WTC11 (cell line): Measurements from ENCODE around the gene ZSWIM6. TPM values are rescaled to one million over a fixed set of nuclear protein-coding genes. Genes with fewer than 3 reads are reported as not detected.

Source experiments
- ATAC-seq: fragments of 200-7000 bp; cut with Tn5 transposase; 2 replicates; pipeline ENCODE4 v1.10.0; 2021; ENCODE audit warnings: mild to moderate bottlenecking, moderate library complexity
- CTCF ChIA-PET: fragments of 300-600 bp; sonication (Branson Sonifier 250); formaldehyde crosslinking; loops from one replicate; lab custom pipeline; 2021; ENCODE audit warnings: antibody characterized with exemption; lab: Charles Lee
- POLR2A ChIA-PET: fragments of 350-600 bp; sonication (Branson Sonifier 250); formaldehyde crosslinking; loops from one replicate; lab custom pipeline; 2021; ENCODE audit warnings: antibody characterized with exemption; lab: Charles Lee
- DNase-seq: peaks from one replicate; pipeline ENCODE4 v3.0.0; 2021; ENCODE audit warnings: low spot score
- H3K27ac Mint-ChIP-seq: 2 replicates; pipeline ENCODE4 v1.8.0; 2021; ENCODE audit warnings: mixed read lengths
- H3K27me3 Mint-ChIP-seq: 2 replicates; pipeline ENCODE4 v1.8.0; 2021; ENCODE audit warnings: low read depth, mild to moderate bottlenecking, moderate library complexity, mixed read lengths
- H3K36me3 Mint-ChIP-seq: 2 replicates; pipeline ENCODE4 v1.8.0; 2021; ENCODE audit warnings: mixed read lengths
- H3K4me1 Mint-ChIP-seq: 2 replicates; pipeline ENCODE4 v1.8.0; 2022; ENCODE audit warnings: mixed read lengths
- H3K4me3 Mint-ChIP-seq: 2 replicates; pipeline ENCODE4 v1.8.0; 2021; ENCODE audit warnings: mild to moderate bottlenecking, moderate library complexity, mixed read lengths
- H3K9me3 Mint-ChIP-seq: 2 replicates; pipeline ENCODE4 v1.8.0; 2021; ENCODE audit warnings: mixed read lengths
- ATF1 ChIP-seq: sonication (generic); formaldehyde crosslinking; IDR thresholded peaks from 2 replicates; pipeline ENCODE4 v1.8.1; 2023; ENCODE audit warnings: mild to moderate bottlenecking, moderate library complexity, missing genetic modification reagents
- CBFB ChIP-seq: sonication (generic); formaldehyde crosslinking; IDR thresholded peaks from 2 replicates; pipeline ENCODE4 v1.8.1; 2022; ENCODE audit warnings: mild to moderate bottlenecking, low read depth, missing genetic modification reagents
- ELF4 ChIP-seq: sonication (generic); formaldehyde crosslinking; IDR thresholded peaks from 2 replicates; pipeline ENCODE4 v1.8.1; 2022; ENCODE audit warnings: low read depth, mild to moderate bottlenecking, moderate library complexity, missing genetic modification reagents
- EMX1 ChIP-seq: fragments of 250-450 bp; sonication (Bioruptor Pico); IDR thresholded peaks from 2 replicates; pipeline ENCODE4 v1.8.0; 2021; ENCODE audit warnings: mild to moderate bottlenecking
- ESRRA ChIP-seq: sonication (generic); formaldehyde crosslinking; IDR thresholded peaks from 2 replicates; pipeline ENCODE4 v1.8.1; 2022; ENCODE audit warnings: mild to moderate bottlenecking, missing genetic modification reagents, borderline replicate concordance
- FOXP1 ChIP-seq: sonication (generic); formaldehyde crosslinking; IDR thresholded peaks from 2 replicates; pipeline ENCODE4 v1.8.0; 2022; ENCODE audit warnings: missing genetic modification reagents, mild to moderate bottlenecking, moderate library complexity, borderline replicate concordance
- GRHL2 ChIP-seq: fragments of 250-450 bp; sonication (Bioruptor Pico); IDR thresholded peaks from 2 replicates; pipeline ENCODE4 v1.8.0; 2022; ENCODE audit warnings: mild to moderate bottlenecking, moderate library complexity; ENCODE audit not compliant: insufficient replicate concordance, severe bottlenecking
- HMGA2 ChIP-seq: fragments of 250-450 bp; sonication (Bioruptor Pico); IDR thresholded peaks from 2 replicates; pipeline ENCODE4 v1.4.0; 2021; ENCODE audit warnings: mild to moderate bottlenecking, moderate library complexity
- JAZF1 ChIP-seq: fragments of 250-450 bp; sonication (Bioruptor Pico); IDR thresholded peaks from 2 replicates; pipeline ENCODE4 v1.9.0; 2021; ENCODE audit warnings: moderate library complexity, mild to moderate bottlenecking, inconsistent platforms
- NFATC4 ChIP-seq: fragments of 250-450 bp; sonication (Bioruptor Pico); IDR thresholded peaks from 2 replicates; pipeline ENCODE4 v1.9.0; 2021; ENCODE audit warnings: mild to moderate bottlenecking
- NFYB ChIP-seq: sonication (generic); formaldehyde crosslinking; conservative IDR thresholded peaks from 2 replicates; pipeline ENCODE4 v1.8.0; 2022; ENCODE audit warnings: low read depth, missing genetic modification reagents
- TCF7 ChIP-seq: sonication (generic); formaldehyde crosslinking; IDR thresholded peaks from 2 replicates; pipeline ENCODE4 v1.8.0; 2022; ENCODE audit warnings: mild to moderate bottlenecking, low read depth, missing genetic modification reagents, moderate library complexity
- ZNF138 ChIP-seq: sonication (generic); formaldehyde crosslinking; conservative IDR thresholded peaks from 2 replicates; pipeline ENCODE4 v1.8.1; 2022; ENCODE audit warnings: mild to moderate bottlenecking, moderate library complexity, missing genetic modification reagents
- total RNA-seq: library from RNA; stranded (reverse); gene quantifications from 3 replicates; pipeline ENCODE4 v1.2.3, GENCODE V29; 2021
- TF ChIP-seq, protein P1 (sequence below): fragments of 250-450 bp; sonication (Bioruptor Pico); conservative IDR thresholded peaks from 2 replicates; pipeline ENCODE4 v1.9.0; 2021; ENCODE audit warnings: mild to moderate bottlenecking
- TF ChIP-seq, protein P2 (sequence below): sonication (generic); formaldehyde crosslinking; IDR thresholded peaks from 2 replicates; pipeline ENCODE4 v1.8.0; 2023; ENCODE audit warnings: mild to moderate bottlenecking, missing genetic modification reagents
- TF ChIP-seq, protein P3 (sequence below): sonication (generic); formaldehyde crosslinking; conservative IDR thresholded peaks from 2 replicates; pipeline ENCODE4 v1.8.1; 2022; ENCODE audit warnings: mild to moderate bottlenecking, missing genetic modification reagents
- TF ChIP-seq, protein P4 (sequence below): sonication (generic); formaldehyde crosslinking; IDR thresholded peaks from 2 replicates; pipeline ENCODE4 v1.8.1; 2022; ENCODE audit warnings: mild to moderate bottlenecking, missing genetic modification reagents, moderate library complexity, borderline replicate concordance
- TF ChIP-seq, protein P5 (sequence below): sonication (generic); formaldehyde crosslinking; IDR thresholded peaks from 2 replicates; pipeline ENCODE4 v1.8.1; 2023; ENCODE audit warnings: mild to moderate bottlenecking, moderate library complexity, missing genetic modification reagents
- TF ChIP-seq, protein P6 (sequence below): fragments of 250-450 bp; sonication (Bioruptor Pico); IDR thresholded peaks from 2 replicates; pipeline ENCODE4 v1.9.0; 2021; ENCODE audit warnings: mild to moderate bottlenecking
- TF ChIP-seq, protein P7 (sequence below): sonication (generic); formaldehyde crosslinking; IDR thresholded peaks from 2 replicates; pipeline ENCODE4 v1.8.0; 2022; ENCODE audit warnings: mild to moderate bottlenecking, missing genetic modification reagents
- TF ChIP-seq, protein P8 (sequence below): sonication (generic); formaldehyde crosslinking; IDR thresholded peaks from 2 replicates; pipeline ENCODE4 v1.8.0; 2022; ENCODE audit warnings: mild to moderate bottlenecking, missing genetic modification reagents
- TF ChIP-seq, protein P9 (sequence below): sonication (generic); formaldehyde crosslinking; IDR thresholded peaks from 2 replicates; pipeline ENCODE4 v1.8.1; 2022; ENCODE audit warnings: low read depth, missing genetic modification reagents, borderline replicate concordance

The ZSWIM6 gene
- total RNA-seq, 1 experiment from 2014 or later = 12.5 TPM

DNA sequence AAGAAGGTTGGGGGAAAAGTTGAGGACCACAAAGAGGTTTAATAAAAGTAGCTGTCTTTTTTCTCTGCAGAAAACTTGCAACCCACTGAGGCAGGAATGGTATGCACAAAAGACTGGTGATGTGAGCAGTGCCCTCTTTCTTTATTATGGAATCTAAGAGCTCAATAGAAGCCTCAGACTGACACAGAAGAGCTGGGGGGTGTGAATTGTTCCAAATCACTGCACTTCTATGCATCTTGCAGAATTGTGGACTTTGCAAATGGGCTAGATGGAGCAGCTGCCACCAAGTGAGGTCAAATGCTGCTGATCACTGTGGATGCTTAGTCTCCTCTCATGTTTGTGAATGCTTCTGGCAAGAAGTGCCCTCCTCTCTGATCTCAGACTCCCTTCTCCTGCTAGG is 227.1 kb downstream of the ZSWIM6 start (continued):
- TF ChIP-seq, protein P1, sequence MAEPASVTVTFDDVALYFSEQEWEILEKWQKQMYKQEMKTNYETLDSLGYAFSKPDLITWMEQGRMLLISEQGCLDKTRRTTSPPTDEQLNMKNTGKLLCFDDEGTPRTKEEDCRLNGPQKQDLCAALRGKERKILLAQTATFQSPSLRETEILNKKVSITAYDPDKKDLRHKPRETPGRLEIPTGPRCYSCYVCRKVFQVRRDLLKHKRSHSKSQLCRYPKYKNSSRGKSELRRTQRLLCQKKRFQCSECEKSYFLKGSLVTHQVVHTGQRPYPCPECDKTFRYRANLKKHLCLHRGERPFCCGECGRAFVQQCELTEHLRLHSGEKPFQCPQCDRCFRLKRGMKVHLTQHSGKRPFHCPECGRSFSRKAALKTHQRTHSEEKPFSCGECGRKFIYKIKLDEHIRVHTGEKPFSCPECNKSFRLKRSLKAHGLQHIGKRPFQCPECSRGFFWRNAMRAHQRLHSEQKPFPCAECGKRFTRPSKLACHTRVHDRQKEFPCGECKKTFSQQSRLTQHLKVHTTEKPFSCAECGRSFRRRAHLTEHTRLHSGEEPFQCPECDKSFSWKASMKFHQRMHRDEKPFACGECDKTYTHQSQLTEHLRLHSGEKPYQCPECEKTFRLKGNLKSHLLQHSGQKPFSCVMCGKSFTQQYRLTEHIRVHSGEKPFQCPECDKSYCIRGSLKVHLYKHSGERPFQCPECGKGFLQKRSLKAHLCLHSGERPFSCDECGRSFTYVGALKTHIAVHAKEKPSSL = no peak
- TF ChIP-seq EMX1 (CRISPR knock-in tag) (no peak), ZNF138 (CRISPR knock-in tag) (no peak), GRHL2 (CRISPR knock-in tag) (no peak), JAZF1 (CRISPR knock-in tag) (no peak), ATF1 (CRISPR knock-in tag) (no peak), ESRRA (no peak)
- TF ChIP-seq, protein P2, sequence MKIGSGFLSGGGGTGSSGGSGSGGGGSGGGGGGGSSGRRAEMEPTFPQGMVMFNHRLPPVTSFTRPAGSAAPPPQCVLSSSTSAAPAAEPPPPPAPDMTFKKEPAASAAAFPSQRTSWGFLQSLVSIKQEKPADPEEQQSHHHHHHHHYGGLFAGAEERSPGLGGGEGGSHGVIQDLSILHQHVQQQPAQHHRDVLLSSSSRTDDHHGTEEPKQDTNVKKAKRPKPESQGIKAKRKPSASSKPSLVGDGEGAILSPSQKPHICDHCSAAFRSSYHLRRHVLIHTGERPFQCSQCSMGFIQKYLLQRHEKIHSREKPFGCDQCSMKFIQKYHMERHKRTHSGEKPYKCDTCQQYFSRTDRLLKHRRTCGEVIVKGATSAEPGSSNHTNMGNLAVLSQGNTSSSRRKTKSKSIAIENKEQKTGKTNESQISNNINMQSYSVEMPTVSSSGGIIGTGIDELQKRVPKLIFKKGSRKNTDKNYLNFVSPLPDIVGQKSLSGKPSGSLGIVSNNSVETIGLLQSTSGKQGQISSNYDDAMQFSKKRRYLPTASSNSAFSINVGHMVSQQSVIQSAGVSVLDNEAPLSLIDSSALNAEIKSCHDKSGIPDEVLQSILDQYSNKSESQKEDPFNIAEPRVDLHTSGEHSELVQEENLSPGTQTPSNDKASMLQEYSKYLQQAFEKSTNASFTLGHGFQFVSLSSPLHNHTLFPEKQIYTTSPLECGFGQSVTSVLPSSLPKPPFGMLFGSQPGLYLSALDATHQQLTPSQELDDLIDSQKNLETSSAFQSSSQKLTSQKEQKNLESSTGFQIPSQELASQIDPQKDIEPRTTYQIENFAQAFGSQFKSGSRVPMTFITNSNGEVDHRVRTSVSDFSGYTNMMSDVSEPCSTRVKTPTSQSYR (CRISPR knock-in tag) = no peak
- TF ChIP-seq, protein P3, sequence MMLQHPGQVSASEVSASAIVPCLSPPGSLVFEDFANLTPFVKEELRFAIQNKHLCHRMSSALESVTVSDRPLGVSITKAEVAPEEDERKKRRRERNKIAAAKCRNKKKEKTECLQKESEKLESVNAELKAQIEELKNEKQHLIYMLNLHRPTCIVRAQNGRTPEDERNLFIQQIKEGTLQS (CRISPR knock-in tag) = no peak
- TF ChIP-seq, protein P4, sequence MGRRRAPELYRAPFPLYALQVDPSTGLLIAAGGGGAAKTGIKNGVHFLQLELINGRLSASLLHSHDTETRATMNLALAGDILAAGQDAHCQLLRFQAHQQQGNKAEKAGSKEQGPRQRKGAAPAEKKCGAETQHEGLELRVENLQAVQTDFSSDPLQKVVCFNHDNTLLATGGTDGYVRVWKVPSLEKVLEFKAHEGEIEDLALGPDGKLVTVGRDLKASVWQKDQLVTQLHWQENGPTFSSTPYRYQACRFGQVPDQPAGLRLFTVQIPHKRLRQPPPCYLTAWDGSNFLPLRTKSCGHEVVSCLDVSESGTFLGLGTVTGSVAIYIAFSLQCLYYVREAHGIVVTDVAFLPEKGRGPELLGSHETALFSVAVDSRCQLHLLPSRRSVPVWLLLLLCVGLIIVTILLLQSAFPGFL (CRISPR knock-in tag) = no peak
- TF ChIP-seq, all 79 proteins: peak for 0

DNA sequence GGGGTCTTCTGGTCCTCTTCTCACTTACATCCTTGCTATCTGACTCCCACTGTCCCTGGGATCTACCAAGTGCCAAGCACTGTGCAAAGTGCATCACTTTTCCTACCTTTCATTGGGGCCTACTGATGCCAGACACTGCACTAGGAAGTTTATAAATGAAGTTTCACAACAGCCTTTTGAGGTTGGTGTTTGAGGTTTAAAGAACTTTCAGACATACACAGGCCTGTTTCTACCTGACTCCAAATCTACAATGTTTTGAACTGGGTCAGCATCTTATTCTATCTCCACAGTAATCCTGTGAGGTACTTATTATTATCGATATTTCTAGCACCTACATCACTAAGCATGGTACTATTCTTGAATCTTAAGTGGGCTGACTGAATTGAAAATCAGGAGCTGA is 227.7 kb downstream of the ZSWIM6 start:
- H3K4me1 Mint-ChIP-seq = peaks cover 4% of the 10 kb centered on the region; the same call in 1 of the 2 replicates
- ATAC-seq = no peak
- TF ChIP-seq TCF7 (CRISPR knock-in tag) (no peak), ESRRA (no peak), HMGA2 (no peak), FOXP1 (no peak), ZNF138 (CRISPR knock-in tag) (no peak), NFYB (no peak), NFATC4 (CRISPR knock-in tag) (no peak), ELF4 (no peak), CBFB (CRISPR knock-in tag) (no peak)
- TF ChIP-seq, protein P5, sequence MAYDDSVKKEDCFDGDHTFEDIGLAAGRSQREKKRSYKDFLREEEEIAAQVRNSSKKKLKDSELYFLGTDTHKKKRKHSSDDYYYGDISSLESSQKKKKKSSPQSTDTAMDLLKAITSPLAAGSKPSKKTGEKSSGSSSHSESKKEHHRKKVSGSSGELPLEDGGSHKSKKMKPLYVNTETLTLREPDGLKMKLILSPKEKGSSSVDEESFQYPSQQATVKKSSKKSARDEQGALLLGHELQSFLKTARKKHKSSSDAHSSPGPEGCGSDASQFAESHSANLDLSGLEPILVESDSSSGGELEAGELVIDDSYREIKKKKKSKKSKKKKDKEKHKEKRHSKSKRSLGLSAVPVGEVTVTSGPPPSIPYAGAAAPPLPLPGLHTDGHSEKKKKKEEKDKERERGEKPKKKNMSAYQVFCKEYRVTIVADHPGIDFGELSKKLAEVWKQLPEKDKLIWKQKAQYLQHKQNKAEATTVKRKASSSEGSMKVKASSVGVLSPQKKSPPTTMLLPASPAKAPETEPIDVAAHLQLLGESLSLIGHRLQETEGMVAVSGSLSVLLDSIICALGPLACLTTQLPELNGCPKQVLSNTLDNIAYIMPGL (CRISPR knock-in tag) = no peak
- TF ChIP-seq, protein P6, sequence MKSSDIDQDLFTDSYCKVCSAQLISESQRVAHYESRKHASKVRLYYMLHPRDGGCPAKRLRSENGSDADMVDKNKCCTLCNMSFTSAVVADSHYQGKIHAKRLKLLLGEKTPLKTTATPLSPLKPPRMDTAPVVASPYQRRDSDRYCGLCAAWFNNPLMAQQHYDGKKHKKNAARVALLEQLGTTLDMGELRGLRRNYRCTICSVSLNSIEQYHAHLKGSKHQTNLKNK = no peak
- TF ChIP-seq, protein P7, sequence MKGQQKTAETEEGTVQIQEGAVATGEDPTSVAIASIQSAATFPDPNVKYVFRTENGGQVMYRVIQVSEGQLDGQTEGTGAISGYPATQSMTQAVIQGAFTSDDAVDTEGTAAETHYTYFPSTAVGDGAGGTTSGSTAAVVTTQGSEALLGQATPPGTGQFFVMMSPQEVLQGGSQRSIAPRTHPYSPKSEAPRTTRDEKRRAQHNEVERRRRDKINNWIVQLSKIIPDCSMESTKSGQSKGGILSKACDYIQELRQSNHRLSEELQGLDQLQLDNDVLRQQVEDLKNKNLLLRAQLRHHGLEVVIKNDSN (CRISPR knock-in tag) = no peak
- TF ChIP-seq, protein P8, sequence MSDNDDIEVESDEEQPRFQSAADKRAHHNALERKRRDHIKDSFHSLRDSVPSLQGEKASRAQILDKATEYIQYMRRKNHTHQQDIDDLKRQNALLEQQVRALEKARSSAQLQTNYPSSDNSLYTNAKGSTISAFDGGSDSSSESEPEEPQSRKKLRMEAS (CRISPR knock-in tag) = no peak
- TF ChIP-seq, protein P9, sequence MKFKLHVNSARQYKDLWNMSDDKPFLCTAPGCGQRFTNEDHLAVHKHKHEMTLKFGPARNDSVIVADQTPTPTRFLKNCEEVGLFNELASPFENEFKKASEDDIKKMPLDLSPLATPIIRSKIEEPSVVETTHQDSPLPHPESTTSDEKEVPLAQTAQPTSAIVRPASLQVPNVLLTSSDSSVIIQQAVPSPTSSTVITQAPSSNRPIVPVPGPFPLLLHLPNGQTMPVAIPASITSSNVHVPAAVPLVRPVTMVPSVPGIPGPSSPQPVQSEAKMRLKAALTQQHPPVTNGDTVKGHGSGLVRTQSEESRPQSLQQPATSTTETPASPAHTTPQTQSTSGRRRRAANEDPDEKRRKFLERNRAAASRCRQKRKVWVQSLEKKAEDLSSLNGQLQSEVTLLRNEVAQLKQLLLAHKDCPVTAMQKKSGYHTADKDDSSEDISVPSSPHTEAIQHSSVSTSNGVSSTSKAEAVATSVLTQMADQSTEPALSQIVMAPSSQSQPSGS (CRISPR knock-in tag) = no peak
- TF ChIP-seq, protein P4 (CRISPR knock-in tag) = no peak

More for the DNA sequence above, 227.7 kb downstream of the ZSWIM6 start:
- CTCF ChIA-PET = no interaction called here
- no peak for DNase-seq
- H3K36me3 Mint-ChIP-seq = peaks cover 7% of the 10 kb centered on the region
- POLR2A ChIA-PET = no interaction called here
- no peak overlapping the region for H3K4me3 Mint-ChIP-seq
- H3K27ac Mint-ChIP-seq = no peak overlapping the region
- H3K9me3 Mint-ChIP-seq = peaks cover 15% of the 10 kb centered on the region
- H3K27me3 Mint-ChIP-seq = no peaks in the 10 kb centered on the region; the same call in 1 of the 2 replicates
